Breast epithelium (tissue), 4 donors: Measurements from ENCODE around the gene SLC25A21. TPM values are rescaled to one million over a fixed set of nuclear protein-coding genes. Genes with fewer than 3 reads are reported as not detected.

Experiments
- DNase-seq, 2 donors: peaks; one replicate each; pipeline ENCODE4 v3.0.0-alpha.2; 2019; ENCODE audit warnings: low spot score in 2 of 2
- H3K27ac ChIP-seq, 2 donors: fragments of 200-600 bp; sonication (generic) in 1 of 2; one replicate each; pipeline ENCODE4 v1.5.1; 2016 to 2019; ENCODE audit warnings: mild to moderate bottlenecking in 1 of 2
- H3K27me3 ChIP-seq, 2 donors: fragments of 200-600 bp; sonication (generic) in 1 of 2; one replicate each; pipeline versions ENCODE4 v1.5.1 to v1.6.0; 2017 to 2019; ENCODE audit warnings: control low read depth in 1 of 2, mild to moderate bottlenecking in 1 of 2
- H3K36me3 ChIP-seq: fragments of 200-600 bp; one replicate; pipeline ENCODE4 v1.5.1; 2019
- H3K4me1 ChIP-seq, 2 donors: fragments of 200-600 bp; sonication (generic); one replicate each; pipeline ENCODE4 v1.5.1; 2016 to 2019; ENCODE audit warnings: control low read depth in 1 of 2
- H3K4me3 ChIP-seq, 3 donors: fragments of 200-600 bp; sonication (generic); 1 replicate in 2 of 3; 2 replicates in 1 of 3; pipeline ENCODE4 v1.5.1; 2016 to 2019; ENCODE audit warnings: mild to moderate bottlenecking in 3 of 3, moderate library complexity in 2 of 3
- H3K9me3 ChIP-seq, 2 donors: fragments of 200-600 bp; sonication (generic) in 1 of 2; one replicate each; pipeline ENCODE4 v1.5.1; 2016 to 2019; ENCODE audit warnings: control low read depth in 1 of 2
- CTCF ChIP-seq, 3 donors: fragments of 450-650 bp; IDR thresholded peaks; one replicate each; pipeline ENCODE4 v1.5.1; 2016 to 2017; ENCODE audit warnings: antibody characterized with exemption in 3 of 3, mild to moderate bottlenecking in 3 of 3, moderate library complexity in 3 of 3
- POLR2A ChIP-seq: fragments of 450-650 bp; IDR thresholded peaks from one replicate; pipeline ENCODE4 v1.6.1; 2016; ENCODE audit warnings: antibody characterized with exemption, mild to moderate bottlenecking, moderate library complexity
- POLR2AphosphoS5 ChIP-seq, 3 donors: sonication (generic); formaldehyde crosslinking; IDR thresholded peaks; one replicate each; pipeline ENCODE4 v1.6.1; 2017; ENCODE audit warnings: antibody characterized with exemption in 3 of 3
- intact Hi-C: fragments of 100-400 bp; cut with DNase I; formaldehyde crosslinking; loops from one replicate; pipeline ENCODE4 v1.15.1; 2023; ENCODE audit warnings: low total_unique reads
- total RNA-seq, 3 donors: library from RNA; depleted of rRNA; stranded (reverse); fragments of >200 nt; gene quantifications; one replicate each; pipeline ENCODE4 v1.1.0, GENCODE V29; 2016

SLC25A21 gene
- total RNA-seq, 3 donors from 2014 or later, result 0.66 to 2.3 (median 1.6) TPM

GRCh38 chr14:37114559-37114958, 57.8 kb downstream of the SLC25A21 start:
- Histone ChIP-seq H3K36me3 (no peaks in the 10 kb centered on the region), H3K27me3 (no peaks in the 10 kb centered on the region), H3K9me3 (peaks cover 3 to 17% of the 10 kb centered on the region in 2 donors), H3K4me3 (no peak overlapping the region), H3K4me1 (no peaks in the 10 kb centered on the region), H3K27ac (no peak overlapping the region)
- intact Hi-C loops, result no loop called here
- DNase-seq, result no peak
- no peak for TF ChIP-seq POLR2AphosphoS5 (IDR thresholded peaks at IDR 0.05)
- no peak for TF ChIP-seq POLR2A
- no peak for TF ChIP-seq CTCF (IDR thresholded peaks at IDR 0.05)

- Histone ChIP-seq H3K9me3 (peaks cover 3 to 11% of the 10 kb centered on the region in 2 donors), H3K4me1 (no peaks in the 10 kb centered on the region), H3K27me3 (no peaks in the 10 kb centered on the region), H3K4me3 (no peak overlapping the region), H3K27ac (no peak overlapping the region), H3K36me3 (no peaks in the 10 kb centered on the region)
- no peak for DNase-seq
- no peak for TF ChIP-seq POLR2A
- TF ChIP-seq CTCF (IDR thresholded peaks at IDR 0.05), result no peak
- intact Hi-C loops, result no loop called here
These were observed 58.4 kb downstream of the SLC25A21 start for GRCh38 chr14:37114002-37114401.

- Histone ChIP-seq H3K36me3 (no peaks in the 10 kb centered on the region), H3K9me3 (no peaks in the 10 kb centered on the region), H3K4me1 (no peaks in the 10 kb centered on the region), H3K27me3 (no peaks in the 10 kb centered on the region), H3K4me3 (no peak overlapping the region), H3K27ac (no peak overlapping the region)
- intact Hi-C loops, result no loop called here
- no peak for DNase-seq
- no peak for TF ChIP-seq CTCF (IDR thresholded peaks at IDR 0.05)
- no peak for TF ChIP-seq POLR2AphosphoS5 (IDR thresholded peaks at IDR 0.05)
- no peak for TF ChIP-seq POLR2A
These were observed 74.3 kb downstream of the SLC25A21 start for GRCh38 chr14:37098132-37098531.

GRCh38 chr14:37094502-37094901, 77.9 kb downstream of the SLC25A21 start:
- Histone ChIP-seq H3K36me3 (no peaks in the 10 kb centered on the region), H3K4me1 (no peaks in the 10 kb centered on the region), H3K9me3 (no peaks in the 10 kb centered on the region), H3K4me3 (no peak overlapping the region), H3K27ac (no peak overlapping the region), H3K27me3 (no peaks in the 10 kb centered on the region)
- TF ChIP-seq POLR2AphosphoS5 (IDR thresholded peaks at IDR 0.05) (no peak), POLR2A (no peak), CTCF (IDR thresholded peaks at IDR 0.05) (no peak)
- no peak for DNase-seq
- intact Hi-C loops, result no loop called here

- H3K4me3 ChIP-seq, result no peak overlapping the region
- no peak overlapping the region for H3K27ac ChIP-seq
- H3K27me3 ChIP-seq, result no peaks in the 10 kb centered on the region
- no peaks in the 10 kb centered on the region for H3K4me1 ChIP-seq
- no peaks in the 10 kb centered on the region for H3K9me3 ChIP-seq
- intact Hi-C loops, result no loop called here
- no peaks in the 10 kb centered on the region for H3K36me3 ChIP-seq
- TF ChIP-seq POLR2AphosphoS5 (IDR thresholded peaks at IDR 0.05), result no peak
- no peak for TF ChIP-seq POLR2A
- TF ChIP-seq CTCF (IDR thresholded peaks at IDR 0.05), result no peak
- DNase-seq, result no peak
These were observed 79.0 kb downstream of the SLC25A21 start for GRCh38 chr14:37093364-37093763.
